ENCODE results near the gene SP100.

- TF ChIP-seq, protein P1, sequence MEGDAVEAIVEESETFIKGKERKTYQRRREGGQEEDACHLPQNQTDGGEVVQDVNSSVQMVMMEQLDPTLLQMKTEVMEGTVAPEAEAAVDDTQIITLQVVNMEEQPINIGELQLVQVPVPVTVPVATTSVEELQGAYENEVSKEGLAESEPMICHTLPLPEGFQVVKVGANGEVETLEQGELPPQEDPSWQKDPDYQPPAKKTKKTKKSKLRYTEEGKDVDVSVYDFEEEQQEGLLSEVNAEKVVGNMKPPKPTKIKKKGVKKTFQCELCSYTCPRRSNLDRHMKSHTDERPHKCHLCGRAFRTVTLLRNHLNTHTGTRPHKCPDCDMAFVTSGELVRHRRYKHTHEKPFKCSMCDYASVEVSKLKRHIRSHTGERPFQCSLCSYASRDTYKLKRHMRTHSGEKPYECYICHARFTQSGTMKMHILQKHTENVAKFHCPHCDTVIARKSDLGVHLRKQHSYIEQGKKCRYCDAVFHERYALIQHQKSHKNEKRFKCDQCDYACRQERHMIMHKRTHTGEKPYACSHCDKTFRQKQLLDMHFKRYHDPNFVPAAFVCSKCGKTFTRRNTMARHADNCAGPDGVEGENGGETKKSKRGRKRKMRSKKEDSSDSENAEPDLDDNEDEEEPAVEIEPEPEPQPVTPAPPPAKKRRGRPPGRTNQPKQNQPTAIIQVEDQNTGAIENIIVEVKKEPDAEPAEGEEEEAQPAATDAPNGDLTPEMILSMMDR (optimal IDR thresholded peaks at IDR 0.05 in 1 of 3, IDR thresholded peaks at IDR 0.05 in 1 of 3, conservative IDR thresholded peaks at IDR 0.05 in 1 of 3; ENCODE audit: extremely low read depth in 1 of 3, insufficient read depth in 2 of 3, low read length in 3 of 3) = no peak
- no peak for TF ChIP-seq EZH2 (IDR thresholded peaks at IDR 0.05; ENCODE audit: low read length)
Measured at GRCh38 chr2:230578106-230578505, 162.1 kb downstream of the SP100 start.
